A549 (cell line): ENCODE data around the gene FRZB.

ENCODE experiments used
- CTCF ChIP-seq: fragments of >200 bp; sonication (Bioruptor Twin); formaldehyde crosslinking; IDR thresholded peaks from 3 replicates; pipeline ENCODE4 v1.5.1; 2016
- E2F6 ChIP-seq: IDR thresholded peaks from 2 replicates; pipeline ENCODE4 v1.6.1; 2012; ENCODE audit warnings: low read depth, borderline replicate concordance
- EP300 ChIP-seq, 2 experiments: fragments of >200 bp; sonication (Bioruptor Twin); formaldehyde crosslinking; IDR thresholded peaks; 2 replicates in 1 of 2; 3 replicates in 1 of 2; pipeline ENCODE4 v1.6.1; 2016 to 2017
- ESRRA ChIP-seq: fragments of 150-350 bp; IDR thresholded peaks from 2 replicates; pipeline ENCODE4 v1.6.1; 2014; ENCODE audit warnings: mild to moderate bottlenecking, low read length, borderline replicate concordance
- FOSB ChIP-seq: fragments of 250-450 bp; sonication (Bioruptor Pico); IDR thresholded peaks from 2 replicates; pipeline ENCODE4 v1.5.0; 2020; ENCODE audit warnings: mild to moderate bottlenecking, moderate library complexity
- NR3C1 ChIP-seq: fragments of >200 bp; sonication (Bioruptor Twin); formaldehyde crosslinking; IDR thresholded peaks from 3 replicates; pipeline ENCODE4 v1.6.1; 2017
- PBX3 ChIP-seq: IDR thresholded peaks from 2 replicates; pipeline ENCODE4 v1.6.1; 2012
- PHF8 ChIP-seq: fragments of 200-600 bp; sonication (generic); IDR thresholded peaks from 2 replicates; pipeline ENCODE4 v1.6.1; 2016; ENCODE audit warnings: low read depth, mild to moderate bottlenecking, antibody characterized with exemption, moderate library complexity, borderline replicate concordance
- POLR2A ChIP-seq: IDR thresholded peaks from 2 replicates; pipeline ENCODE4 v1.6.1; 2012; ENCODE audit warnings: mild to moderate bottlenecking, low read length
- RAD21 ChIP-seq, 2 experiments: fragments of >200 bp in 1 of 2; sonication (Bioruptor Twin) in 1 of 2; formaldehyde crosslinking in 1 of 2; IDR thresholded peaks in 1 of 2; conservative IDR thresholded peaks in 1 of 2; 2 replicates in 1 of 2; 3 replicates in 1 of 2; pipeline ENCODE4 v1.6.1; 2012 to 2018; ENCODE audit warnings: inconsistent platforms in 1 of 2
- REST ChIP-seq: fragments of 200-600 bp; sonication (generic); IDR thresholded peaks from 2 replicates; pipeline ENCODE4 v1.6.1; 2016; ENCODE audit warnings: antibody characterized with exemption, mild to moderate bottlenecking, moderate library complexity
- ZSCAN20 ChIP-seq: fragments of 250-450 bp; sonication (Bioruptor Pico); IDR thresholded peaks from 2 replicates; pipeline ENCODE4 v1.8.0; 2022; ENCODE audit warnings: mild to moderate bottlenecking, moderate library complexity

GRCh38 chr2:182903566-182903965, 37.1 kb upstream of the FRZB start:
- TF ChIP-seq POLR2A (no peak), CTCF (no peak), ESRRA (no peak), PHF8 (no peak), FOSB (no peak), REST (no peak), ZSCAN20 (CRISPR knock-in tag) (no peak), EP300 (IDR thresholded peaks at IDR 0.05) (no peak), RAD21 (conservative IDR thresholded peaks at IDR 0.05 in 1 of 2, IDR thresholded peaks at IDR 0.05 in 1 of 2) (no peak), E2F6 (no peak), NR3C1 (no peak), PBX3 (no peak)
